Measurements from ENCODE around the gene UBE2S.

Gene UBE2S

GRCh38 chr19:55400281-55401087 lies 7.1 kb downstream of the UBE2S start:
- TF ChIP-seq, protein P1, sequence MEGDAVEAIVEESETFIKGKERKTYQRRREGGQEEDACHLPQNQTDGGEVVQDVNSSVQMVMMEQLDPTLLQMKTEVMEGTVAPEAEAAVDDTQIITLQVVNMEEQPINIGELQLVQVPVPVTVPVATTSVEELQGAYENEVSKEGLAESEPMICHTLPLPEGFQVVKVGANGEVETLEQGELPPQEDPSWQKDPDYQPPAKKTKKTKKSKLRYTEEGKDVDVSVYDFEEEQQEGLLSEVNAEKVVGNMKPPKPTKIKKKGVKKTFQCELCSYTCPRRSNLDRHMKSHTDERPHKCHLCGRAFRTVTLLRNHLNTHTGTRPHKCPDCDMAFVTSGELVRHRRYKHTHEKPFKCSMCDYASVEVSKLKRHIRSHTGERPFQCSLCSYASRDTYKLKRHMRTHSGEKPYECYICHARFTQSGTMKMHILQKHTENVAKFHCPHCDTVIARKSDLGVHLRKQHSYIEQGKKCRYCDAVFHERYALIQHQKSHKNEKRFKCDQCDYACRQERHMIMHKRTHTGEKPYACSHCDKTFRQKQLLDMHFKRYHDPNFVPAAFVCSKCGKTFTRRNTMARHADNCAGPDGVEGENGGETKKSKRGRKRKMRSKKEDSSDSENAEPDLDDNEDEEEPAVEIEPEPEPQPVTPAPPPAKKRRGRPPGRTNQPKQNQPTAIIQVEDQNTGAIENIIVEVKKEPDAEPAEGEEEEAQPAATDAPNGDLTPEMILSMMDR (IDR thresholded peaks at IDR 0.05; ENCODE audit: low read depth, low read length): no peak
- no peak for TF ChIP-seq POLR2A (IDR thresholded peaks at IDR 0.05; ENCODE audit: extremely low read depth, insufficient read length)
- no peak for TF ChIP-seq MYC (IDR thresholded peaks at IDR 0.05; ENCODE audit: low read depth, low read length)
- no peak for TF ChIP-seq MAX (IDR thresholded peaks at IDR 0.05; ENCODE audit: low read depth, low read length)
- no peak for DNase-seq (ENCODE audit: low read depth)
- no peak overlapping the region for H3K4me3 ChIP-seq (ENCODE audit: low read depth, low read length)

GRCh38 chr19:55398200-55398925 lies 9.2 kb downstream of the UBE2S start:
- no peak overlapping the region for H3K4me3 ChIP-seq (ENCODE audit: low read depth, low read length)
- DNase-seq (ENCODE audit: low read depth): no peak
- no peak for TF ChIP-seq POLR2A (IDR thresholded peaks at IDR 0.05; ENCODE audit: extremely low read depth, insufficient read length)
- TF ChIP-seq, protein P1 (IDR thresholded peaks at IDR 0.05; ENCODE audit: low read depth, low read length): no peak
- TF ChIP-seq MYC (IDR thresholded peaks at IDR 0.05; ENCODE audit: low read depth, low read length): no peak
- TF ChIP-seq MAX (IDR thresholded peaks at IDR 0.05; ENCODE audit: low read depth, low read length): no peak

GRCh38 chr19:55392820-55393761 lies 14.5 kb downstream of the UBE2S start:
- no peak overlapping the region for H3K4me3 ChIP-seq (ENCODE audit: low read depth, low read length)
- TF ChIP-seq MYC (IDR thresholded peaks at IDR 0.05; ENCODE audit: low read depth, low read length) (no peak), MAX (IDR thresholded peaks at IDR 0.05; ENCODE audit: low read depth, low read length) (no peak), POLR2A (IDR thresholded peaks at IDR 0.05; ENCODE audit: extremely low read depth, insufficient read length) (no peak)
- TF ChIP-seq, protein P1 (IDR thresholded peaks at IDR 0.05; ENCODE audit: low read depth, low read length): no peak
- no peak for DNase-seq (ENCODE audit: low read depth)

DNA sequence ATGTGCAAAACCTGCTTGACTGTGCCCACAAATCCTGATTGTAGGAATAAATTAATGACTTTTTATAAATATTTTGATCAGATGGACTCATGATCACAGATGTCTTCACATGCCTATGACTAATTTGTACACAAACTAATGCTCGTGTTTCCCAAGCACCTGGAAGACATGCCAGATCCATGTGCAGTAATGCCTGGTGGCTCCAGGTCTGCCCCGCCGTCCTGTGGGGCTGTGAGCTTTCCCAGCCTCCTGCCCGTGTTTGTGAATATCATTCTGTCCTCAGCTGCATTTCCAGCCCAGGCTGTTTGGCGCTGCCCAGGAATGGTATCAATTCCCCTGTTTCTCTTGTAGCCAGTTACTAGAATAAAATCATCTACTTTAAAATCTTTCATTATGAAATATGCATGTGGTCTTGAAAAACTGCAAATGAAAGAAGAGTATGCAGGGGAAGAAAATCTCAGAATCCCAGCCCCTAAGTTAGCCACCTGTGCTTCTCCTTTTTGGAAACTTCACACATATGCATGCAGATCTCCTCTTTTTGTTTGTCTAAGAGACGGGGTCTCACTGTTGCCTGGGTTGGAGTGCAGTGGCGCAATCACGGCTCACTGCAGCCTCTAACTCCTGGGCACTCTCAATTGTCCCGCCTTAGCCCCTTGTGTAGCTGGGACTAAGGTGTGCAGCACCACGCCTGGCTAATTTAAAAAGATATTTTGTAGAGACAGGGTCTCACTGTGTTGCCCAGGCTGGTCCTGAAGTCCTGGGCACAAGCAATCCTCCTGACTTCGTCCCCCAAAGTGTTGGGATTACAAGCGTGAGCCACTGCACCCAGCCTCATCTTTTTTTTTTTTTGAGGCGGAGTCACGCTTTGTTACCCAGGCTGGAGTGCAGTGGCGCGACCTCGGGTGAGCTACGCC lies 15.6 kb downstream of the UBE2S start:
- TF ChIP-seq MYC (IDR thresholded peaks at IDR 0.05; ENCODE audit: low read depth, low read length) (no peak), POLR2A (IDR thresholded peaks at IDR 0.05; ENCODE audit: extremely low read depth, insufficient read length) (no peak), MAX (IDR thresholded peaks at IDR 0.05; ENCODE audit: low read depth, low read length) (no peak)
- TF ChIP-seq, protein P1 (IDR thresholded peaks at IDR 0.05; ENCODE audit: low read depth, low read length): no peak
- DNase-seq (ENCODE audit: low read depth): no peak
- no peak overlapping the region for H3K4me3 ChIP-seq (ENCODE audit: low read depth, low read length)

Data from NB4 (cell line).